GM18505 (cell line): ENCODE measurements around the gene RASSF1.
A peak's percentile ranks its signal among the peaks of the same experiment; 100 is the strongest.

Experiments
- ATAC-seq: cut with Tn5 transposase; IDR thresholded peaks from one replicate; pipeline ENCODE4 v1.9.1; 2021; ENCODE audit not compliant: unreplicated experiment
- POLR2A ChIP-seq: IDR thresholded peaks from 4 replicates; pipeline ENCODE4 v1.6.1; 2011; ENCODE audit warnings: borderline replicate concordance; ENCODE audit not compliant: insufficient read depth, insufficient read length; ENCODE audit errors: extremely low read depth

Gene RASSF1

GRCh38 chr3:50340448-50341329 lies at the start of gene RASSF1:
RASSF1 (minus strand) TSS chr3:50340836; CDS start chr3:50340805, 31 bp downstream.
- ATAC-seq: no peak
- peak; percentile 76 for TF ChIP-seq POLR2A

DNA sequence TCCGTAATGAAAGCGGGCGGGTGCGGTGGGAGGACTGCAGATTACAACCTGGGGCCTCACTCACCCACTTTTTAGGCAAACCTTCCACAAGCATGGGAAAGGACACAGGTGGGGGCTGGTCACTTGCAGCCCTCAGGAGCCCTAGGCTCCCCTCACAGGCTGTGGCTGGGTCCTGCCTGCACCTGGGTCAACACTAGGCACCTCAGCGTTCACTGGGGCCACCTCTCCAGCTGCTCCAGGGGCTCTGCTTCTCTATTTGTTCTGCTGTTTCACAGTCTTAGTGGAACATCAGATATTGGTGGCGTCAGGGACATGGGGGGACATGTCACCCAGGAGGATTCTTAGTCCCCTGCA lies 48.8 kb upstream of the RASSF1 start:
- TF ChIP-seq POLR2A: no peak
- no peak for ATAC-seq

DNA sequence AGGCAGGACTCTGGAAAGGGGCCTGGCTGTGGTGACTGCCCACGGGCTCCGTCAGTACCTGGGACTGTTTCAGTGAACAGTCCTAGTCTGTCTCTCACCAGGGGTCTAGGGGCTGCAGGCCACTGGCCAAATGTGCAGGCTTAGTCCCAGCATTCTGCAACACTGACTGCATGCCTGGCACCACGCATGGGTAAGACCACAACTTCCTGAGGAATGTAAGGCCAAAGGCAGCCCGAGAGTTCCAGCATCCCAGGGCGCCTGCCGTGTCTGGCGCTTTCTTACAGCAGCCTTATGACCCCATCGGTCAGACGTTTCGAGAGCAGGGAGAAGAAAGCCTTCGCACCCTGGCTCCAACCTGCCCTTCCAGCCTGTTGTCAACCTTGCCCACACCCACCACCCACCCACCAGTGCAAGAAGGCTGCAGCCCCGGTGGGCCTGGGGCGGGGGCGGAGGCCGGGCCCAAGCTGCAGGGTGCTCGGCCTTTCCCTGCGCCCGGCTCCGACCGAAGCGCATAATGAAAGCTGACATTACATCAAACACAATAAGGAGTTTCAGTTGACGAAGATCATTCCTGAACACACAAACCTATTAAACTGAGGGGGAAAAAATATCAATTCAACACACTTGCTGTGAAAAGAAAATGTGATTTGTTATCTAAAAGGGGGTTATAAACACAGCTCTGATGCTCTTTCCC lies 48.2 kb upstream of the RASSF1 start:
- no peak for ATAC-seq
- no peak for TF ChIP-seq POLR2A

GRCh38 chr3:50388016-50388719 lies 47.5 kb upstream of the RASSF1 start:
- TF ChIP-seq POLR2A: no peak
- ATAC-seq: no peak

DNA sequence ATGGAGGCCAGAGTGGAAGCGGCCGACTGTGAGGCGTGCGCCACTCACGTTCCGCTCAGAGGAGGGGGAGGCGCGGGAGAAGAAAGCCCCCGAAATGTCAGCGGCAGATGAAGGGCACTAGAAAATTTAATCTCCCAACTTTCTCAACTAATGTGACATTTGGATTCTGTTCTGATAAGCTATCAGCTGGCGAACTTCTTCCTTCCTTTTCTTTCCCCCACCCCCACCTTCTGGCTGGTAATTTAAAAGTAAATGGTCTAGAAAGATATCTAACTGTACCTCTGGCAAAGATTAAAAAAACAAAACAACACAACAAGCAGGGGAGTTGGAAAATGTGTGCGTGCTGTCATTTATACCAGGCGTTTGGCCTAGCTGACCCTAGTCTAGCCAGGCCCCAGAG lies 45.1 kb upstream of the RASSF1 start:
- no peak for ATAC-seq
- no peak for TF ChIP-seq POLR2A

GRCh38 chr3:50383750-50384149 lies 43.1 kb upstream of the RASSF1 start:
- no peak for ATAC-seq
- TF ChIP-seq POLR2A: no peak

- TF ChIP-seq POLR2A: no peak
- ATAC-seq: no peak
Observed at GRCh38 chr3:50382722-50383121, 42.1 kb upstream of the RASSF1 start.

DNA sequence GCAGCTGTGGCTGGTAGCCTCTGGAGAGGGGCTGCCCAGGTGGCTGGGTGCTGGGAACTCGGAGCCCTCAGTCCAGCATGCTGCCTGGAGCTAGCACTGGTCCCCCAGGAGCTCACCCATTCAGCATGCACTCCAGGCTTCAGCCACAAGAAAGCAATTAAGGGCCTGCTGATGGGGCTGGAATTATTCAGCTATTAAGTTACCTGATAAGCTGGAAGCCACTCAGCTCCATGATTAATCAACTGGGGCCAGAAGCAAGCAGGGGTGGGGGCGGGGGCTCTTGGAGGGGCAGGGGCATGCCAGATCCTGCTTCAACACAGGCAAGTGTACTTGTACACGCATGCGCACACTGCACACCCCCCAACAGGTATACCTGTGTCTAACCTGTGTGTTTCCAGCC lies 40.7 kb upstream of the RASSF1 start:
- no peak for ATAC-seq
- TF ChIP-seq POLR2A: no peak

- ATAC-seq: no peak
- no peak for TF ChIP-seq POLR2A
Observed at GRCh38 chr3:50380405-50381085, 39.9 kb upstream of the RASSF1 start.

DNA sequence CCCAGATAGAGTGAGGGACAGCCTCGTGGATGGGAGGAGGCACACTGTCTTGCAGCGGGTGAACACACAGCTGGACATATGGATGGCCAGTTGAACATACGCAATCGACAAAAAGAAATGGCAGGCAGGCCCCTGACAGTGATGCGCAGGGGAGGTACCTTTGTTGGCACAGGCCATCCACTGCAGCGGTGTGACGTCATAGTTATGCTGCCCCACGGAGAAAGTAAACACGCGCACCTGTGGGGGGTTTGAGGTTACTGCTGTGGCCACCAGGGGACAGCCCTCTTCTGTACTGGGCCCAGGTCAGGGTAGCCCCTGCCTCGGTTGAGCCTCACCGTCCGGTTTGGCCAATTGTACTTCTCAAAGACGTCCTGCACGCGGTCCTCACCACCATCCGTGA lies 38.1 kb upstream of the RASSF1 start:
- no peak for ATAC-seq
- TF ChIP-seq POLR2A: no peak

DNA sequence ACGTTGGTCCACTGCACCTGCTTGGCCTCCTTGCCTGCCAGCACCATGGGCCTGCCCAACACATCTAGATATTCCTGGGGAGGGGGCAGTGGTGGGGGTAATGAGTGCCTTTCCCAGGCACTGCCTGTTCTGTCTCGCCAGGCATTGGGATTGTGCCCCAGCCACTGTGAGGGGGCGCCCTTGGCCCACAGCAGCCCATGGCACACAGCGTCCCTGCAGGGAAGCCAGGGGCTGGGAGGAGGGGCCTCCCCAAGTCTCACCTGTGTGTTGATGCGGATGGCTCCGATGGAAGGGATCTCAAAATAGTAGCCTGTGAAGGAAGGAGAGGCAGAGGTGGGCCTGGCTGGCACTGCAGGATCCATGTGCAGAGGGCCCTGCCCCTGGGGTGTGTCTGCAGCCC lies 37.4 kb upstream of the RASSF1 start:
- no peak for TF ChIP-seq POLR2A
- no peak for ATAC-seq

DNA sequence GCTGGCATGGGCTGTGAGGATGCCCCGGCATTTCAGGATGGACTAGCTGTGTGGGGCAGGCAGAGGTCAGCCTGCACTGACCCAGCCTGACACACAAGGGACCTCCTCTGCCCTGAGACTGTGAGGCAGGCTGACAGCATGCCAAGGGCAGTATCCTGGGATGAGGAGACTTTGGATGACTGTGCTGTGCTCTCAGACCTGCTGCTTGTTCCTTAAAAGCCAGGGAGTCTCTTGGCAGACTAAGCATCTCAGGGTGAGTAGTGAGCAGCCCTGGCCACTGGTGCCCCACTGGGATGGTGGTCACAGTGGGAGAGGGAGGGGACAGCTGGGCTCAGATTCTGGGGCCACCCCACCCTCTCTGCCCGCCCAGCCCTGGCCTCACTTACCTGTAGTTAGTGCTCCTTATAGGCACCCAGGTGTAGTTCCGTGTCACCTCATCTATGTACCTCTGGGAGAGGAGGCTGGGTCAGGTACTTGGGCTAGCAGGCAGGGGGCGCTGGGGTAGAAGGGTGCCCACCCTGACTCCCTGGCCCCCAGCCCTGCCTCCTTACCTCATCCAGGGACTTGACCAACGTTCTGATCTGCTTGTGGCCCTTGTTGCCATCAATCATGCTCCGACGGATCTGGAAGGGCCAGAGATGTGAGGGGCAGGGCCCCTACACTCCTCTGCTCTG lies 34.8 kb upstream of the RASSF1 start:
- no peak for TF ChIP-seq POLR2A
- no peak for ATAC-seq

GRCh38 chr3:50374363-50375257 lies 34.0 kb upstream of the RASSF1 start:
- ATAC-seq: no peak
- no peak for TF ChIP-seq POLR2A
